Measurements from ENCODE around the gene DMAC2L. TPM values are rescaled to one million over a fixed set of nuclear protein-coding genes. Genes with fewer than 3 reads are reported as not detected.

DMAC2L gene
- total RNA-seq, 1 experiment from 2014 or later, result 14.0 TPM

GRCh38 chr14:50366589-50366988 is 54.5 kb downstream of the DMAC2L start:
- Mint-ChIP-seq H3K9me3 (peaks cover 16% of the 10 kb centered on the region), H3K4me1 (no peaks in the 10 kb centered on the region), H3K4me3 (no peak overlapping the region), H3K27me3 (ENCODE audit: low read depth) (no peaks in the 10 kb centered on the region), H3K27ac (no peak overlapping the region), H3K36me3 (no peaks in the 10 kb centered on the region)
- ATAC-seq (no peak), DNase-seq (ENCODE audit: low spot score) (no peak)
- CTCF ChIA-PET, result interaction anchor here (2.3 kb wide), 1 partner anchor 45 kb away, joined by 6 read pairs; no protein-coding TSS in a partner anchor
- POLR2A ChIA-PET, result no interaction called here
- TF ChIP-seq FOXK1 (CRISPR knock-in tag; IDR thresholded peaks at IDR 0.05) (no peak), ZBTB43 (CRISPR knock-in tag; IDR thresholded peaks at IDR 0.05) (no peak)

DNA sequence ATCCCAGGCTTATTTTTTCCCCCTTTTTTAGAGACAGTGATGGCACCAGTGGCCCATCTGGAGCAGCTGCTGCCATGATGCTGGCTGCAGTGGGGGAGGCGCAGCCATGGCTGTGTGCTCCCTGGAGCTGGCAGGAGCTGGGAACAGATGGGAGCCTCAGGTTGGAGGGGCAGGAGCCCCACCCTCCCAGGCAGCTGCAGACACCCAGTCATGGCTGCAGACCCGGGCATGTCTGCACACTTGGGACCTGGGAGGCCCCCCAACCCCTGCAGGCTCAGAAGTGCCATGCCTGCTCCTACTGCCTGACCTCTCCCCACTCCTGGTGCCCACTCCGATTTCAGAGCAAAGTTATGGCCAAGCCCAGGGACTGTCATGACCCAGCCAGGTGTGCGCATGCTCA is 59.4 kb downstream of the DMAC2L start:
- no peak overlapping the region for H3K4me3 Mint-ChIP-seq
- H3K9me3 Mint-ChIP-seq, result peaks cover 9% of the 10 kb centered on the region
- no peak for ATAC-seq
- no peak overlapping the region for H3K27ac Mint-ChIP-seq
- H3K36me3 Mint-ChIP-seq, result no peaks in the 10 kb centered on the region
- ChIA-PET POLR2A (no interaction called here), CTCF (no interaction called here)
- no peak for TF ChIP-seq E2F4 (CRISPR knock-in tag; IDR thresholded peaks at IDR 0.05; ENCODE audit: borderline replicate concordance, low read depth)
- TF ChIP-seq NR3C1 (CRISPR knock-in tag; conservative IDR thresholded peaks at IDR 0.05; ENCODE audit: low read depth), result no peak
- no peak for TF ChIP-seq RORB (CRISPR knock-in tag; IDR thresholded peaks at IDR 0.05)
- no peak for TF ChIP-seq ESRRA (CRISPR knock-in tag; IDR thresholded peaks at IDR 0.05; ENCODE audit: borderline replicate concordance)
- TF ChIP-seq KAT7 (CRISPR knock-in tag; IDR thresholded peaks at IDR 0.05; ENCODE audit: borderline replicate concordance), result no peak
- no peak for TF ChIP-seq PRRX2 (CRISPR knock-in tag; IDR thresholded peaks at IDR 0.05)
- TF ChIP-seq TCF7 (CRISPR knock-in tag; IDR thresholded peaks at IDR 0.05; ENCODE audit: low read depth), result no peak
- no peak for TF ChIP-seq ZNF396 (CRISPR knock-in tag; IDR thresholded peaks at IDR 0.05; ENCODE audit: borderline replicate concordance)
- TF ChIP-seq RELA (CRISPR knock-in tag; IDR thresholded peaks at IDR 0.05; ENCODE audit: borderline replicate concordance), result no peak
- H3K27me3 Mint-ChIP-seq (ENCODE audit: low read depth), result no peaks in the 10 kb centered on the region
- H3K4me1 Mint-ChIP-seq, result no peaks in the 10 kb centered on the region
- no peak for DNase-seq (ENCODE audit: low spot score)

- CTCF ChIA-PET, result no interaction called here
- Mint-ChIP-seq H3K4me1 (no peaks in the 10 kb centered on the region), H3K4me3 (no peak overlapping the region), H3K27me3 (ENCODE audit: low read depth) (no peaks in the 10 kb centered on the region), H3K9me3 (peaks cover 9% of the 10 kb centered on the region), H3K27ac (no peak overlapping the region), H3K36me3 (no peaks in the 10 kb centered on the region)
- ATAC-seq (no peak), DNase-seq (ENCODE audit: low spot score) (no peak)
- POLR2A ChIA-PET, result interaction anchor here (0.8 kb wide), 1 partner anchor 23 kb away, joined by 3 read pairs; the partner anchor contains the start of gene CDKL1
- no peak for TF ChIP-seq ZNF671 (CRISPR knock-in tag; IDR thresholded peaks at IDR 0.05)
- no peak for TF ChIP-seq NR1H2 (CRISPR knock-in tag; IDR thresholded peaks at IDR 0.05)
- TF ChIP-seq FOXK1 (CRISPR knock-in tag; IDR thresholded peaks at IDR 0.05), result no peak
- TF ChIP-seq ZNF416 (CRISPR knock-in tag; IDR thresholded peaks at IDR 0.05), result no peak
- TF ChIP-seq PRRX2 (CRISPR knock-in tag; IDR thresholded peaks at IDR 0.05), result no peak
- TF ChIP-seq RORB (CRISPR knock-in tag; IDR thresholded peaks at IDR 0.05), result no peak
- no peak for TF ChIP-seq FOXP1 (CRISPR knock-in tag; IDR thresholded peaks at IDR 0.05; ENCODE audit: borderline replicate concordance)
- TF ChIP-seq E2F4 (CRISPR knock-in tag; IDR thresholded peaks at IDR 0.05; ENCODE audit: borderline replicate concordance, low read depth), result no peak
- TF ChIP-seq GTF2I (CRISPR knock-in tag; conservative IDR thresholded peaks at IDR 0.05), result no peak
- TF ChIP-seq, protein P1, sequence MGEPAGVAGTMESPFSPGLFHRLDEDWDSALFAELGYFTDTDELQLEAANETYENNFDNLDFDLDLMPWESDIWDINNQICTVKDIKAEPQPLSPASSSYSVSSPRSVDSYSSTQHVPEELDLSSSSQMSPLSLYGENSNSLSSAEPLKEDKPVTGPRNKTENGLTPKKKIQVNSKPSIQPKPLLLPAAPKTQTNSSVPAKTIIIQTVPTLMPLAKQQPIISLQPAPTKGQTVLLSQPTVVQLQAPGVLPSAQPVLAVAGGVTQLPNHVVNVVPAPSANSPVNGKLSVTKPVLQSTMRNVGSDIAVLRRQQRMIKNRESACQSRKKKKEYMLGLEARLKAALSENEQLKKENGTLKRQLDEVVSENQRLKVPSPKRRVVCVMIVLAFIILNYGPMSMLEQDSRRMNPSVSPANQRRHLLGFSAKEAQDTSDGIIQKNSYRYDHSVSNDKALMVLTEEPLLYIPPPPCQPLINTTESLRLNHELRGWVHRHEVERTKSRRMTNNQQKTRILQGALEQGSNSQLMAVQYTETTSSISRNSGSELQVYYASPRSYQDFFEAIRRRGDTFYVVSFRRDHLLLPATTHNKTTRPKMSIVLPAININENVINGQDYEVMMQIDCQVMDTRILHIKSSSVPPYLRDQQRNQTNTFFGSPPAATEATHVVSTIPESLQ (CRISPR knock-in tag; IDR thresholded peaks at IDR 0.05), result no peak
- TF ChIP-seq ESRRA (CRISPR knock-in tag; IDR thresholded peaks at IDR 0.05; ENCODE audit: borderline replicate concordance), result no peak
- TF ChIP-seq NR3C1 (CRISPR knock-in tag; conservative IDR thresholded peaks at IDR 0.05; ENCODE audit: low read depth), result no peak
- TF ChIP-seq, protein P2, sequence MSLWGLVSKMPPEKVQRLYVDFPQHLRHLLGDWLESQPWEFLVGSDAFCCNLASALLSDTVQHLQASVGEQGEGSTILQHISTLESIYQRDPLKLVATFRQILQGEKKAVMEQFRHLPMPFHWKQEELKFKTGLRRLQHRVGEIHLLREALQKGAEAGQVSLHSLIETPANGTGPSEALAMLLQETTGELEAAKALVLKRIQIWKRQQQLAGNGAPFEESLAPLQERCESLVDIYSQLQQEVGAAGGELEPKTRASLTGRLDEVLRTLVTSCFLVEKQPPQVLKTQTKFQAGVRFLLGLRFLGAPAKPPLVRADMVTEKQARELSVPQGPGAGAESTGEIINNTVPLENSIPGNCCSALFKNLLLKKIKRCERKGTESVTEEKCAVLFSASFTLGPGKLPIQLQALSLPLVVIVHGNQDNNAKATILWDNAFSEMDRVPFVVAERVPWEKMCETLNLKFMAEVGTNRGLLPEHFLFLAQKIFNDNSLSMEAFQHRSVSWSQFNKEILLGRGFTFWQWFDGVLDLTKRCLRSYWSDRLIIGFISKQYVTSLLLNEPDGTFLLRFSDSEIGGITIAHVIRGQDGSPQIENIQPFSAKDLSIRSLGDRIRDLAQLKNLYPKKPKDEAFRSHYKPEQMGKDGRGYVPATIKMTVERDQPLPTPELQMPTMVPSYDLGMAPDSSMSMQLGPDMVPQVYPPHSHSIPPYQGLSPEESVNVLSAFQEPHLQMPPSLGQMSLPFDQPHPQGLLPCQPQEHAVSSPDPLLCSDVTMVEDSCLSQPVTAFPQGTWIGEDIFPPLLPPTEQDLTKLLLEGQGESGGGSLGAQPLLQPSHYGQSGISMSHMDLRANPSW (CRISPR knock-in tag; conservative IDR thresholded peaks at IDR 0.05; ENCODE audit: low read depth), result no peak
- no peak for TF ChIP-seq SP1 (CRISPR knock-in tag; conservative IDR thresholded peaks at IDR 0.05)
- TF ChIP-seq SMAD4 (CRISPR knock-in tag; IDR thresholded peaks at IDR 0.05), result no peak
- TF ChIP-seq FOXP4 (CRISPR knock-in tag; IDR thresholded peaks at IDR 0.05), result no peak
- no peak for TF ChIP-seq ZBTB21 (CRISPR knock-in tag; IDR thresholded peaks at IDR 0.05; ENCODE audit: borderline replicate concordance)
Observed at GRCh38 chr14:50373959-50374358, 61.8 kb downstream of the DMAC2L start.
